ENCODE measurements around the gene LURAP1L. TPM values are rescaled to one million over a fixed set of nuclear protein-coding genes. Genes with fewer than 3 reads are reported as not detected.

LURAP1L gene
- total and polyA plus RNA-seq, 2 of the 4 experiments (the other 2 are of a cell fraction): 6.1 to 10.6 TPM

- no peak overlapping the region for H3K23ac ChIP-seq (ENCODE audit: low read depth, low read length)
- peaks cover 0 to 3% of the 10 kb centered on the region in 2 experiments; a peak in 1 of 4 replicates for H3K79me1 ChIP-seq (ENCODE audit: low read depth in 1 of 2, low read length in 2 of 2)
- no peak overlapping the region for H3K56ac ChIP-seq (ENCODE audit: extremely low read depth, insufficient read depth, low read length)
- no peak overlapping the region for H4K8ac ChIP-seq (ENCODE audit: low read depth in 2 of 2, low read length in 2 of 2)
- H4K5ac ChIP-seq (ENCODE audit: low read depth, low read length): no peak overlapping the region
- H3K27me3 ChIP-seq (ENCODE audit: control insufficient read depth, insufficient read depth, low read length): no peaks in the 10 kb centered on the region
- H4K20me1 ChIP-seq (ENCODE audit: insufficient read depth, low read length): no peaks in the 10 kb centered on the region
- no peak overlapping the region for H2AK9ac ChIP-seq (replicated peaks; ENCODE audit: low read depth, low read length, poor library complexity)
- DNase-seq (no peak), ATAC-seq (ENCODE audit: low read depth) (no peak)
- H3K14ac ChIP-seq (replicated peaks; ENCODE audit: low read depth, low read length): no peak overlapping the region
- H3K4me2 ChIP-seq (ENCODE audit: low read depth, low read length): no peak overlapping the region
- no peak overlapping the region for H3K4ac ChIP-seq (ENCODE audit: low read depth, low read length)
- H2AFZ ChIP-seq (replicated peaks; ENCODE audit: low read length, poor library complexity): no peak overlapping the region
- H2BK5ac ChIP-seq (ENCODE audit: low read depth, low read length, poor library complexity, severe bottlenecking): no peak overlapping the region
- dilution Hi-C loops (cut with HindIII; ENCODE audit: low sequenced_read_pairs, unreplicated experiment) (no loop called here), in situ Hi-C loops (cut with MboI; ENCODE audit: low sequenced_read_pairs) (no loop called here), intact Hi-C loops (cut with micrococcal nuclease) (no loop called here)
- ChIA-PET CTCF (interaction anchor here (1.2 to 1.3 kb wide), 2 partner anchors 14 to 20 kb away, joined by 3 to 4 read pairs; no protein-coding TSS in a partner anchor), POLR2A (ENCODE audit: unreplicated experiment) (no interaction called here)
- H3K9me1 ChIP-seq (ENCODE audit: insufficient read depth, low read length): no peaks in the 10 kb centered on the region
- no peak overlapping the region for H2AK5ac ChIP-seq (ENCODE audit: low read depth, low read length)
- no peak overlapping the region for H3K4me3 ChIP-seq (ENCODE audit: insufficient read depth, low read depth, low read length)
- no peak overlapping the region for H2BK15ac ChIP-seq (ENCODE audit: low read depth, low read length)
- no peaks in the 10 kb centered on the region; the same call in 1 of the 2 replicates for H3K36me3 ChIP-seq (ENCODE audit: control insufficient read depth, insufficient read depth, low read length)
- no TSS peak for BruUV-seq (replicated peaks)
- H3K9me3 ChIP-seq (ENCODE audit: control insufficient read depth, insufficient read depth, low read length): no peaks in the 10 kb centered on the region
- H3K4me1 ChIP-seq (ENCODE audit: control insufficient read depth, insufficient read depth, low read length): 0 out of 2 replicates have a peak, but pooled peaks cover 3% of the 10 kb centered on the region
- no peak overlapping the region for H3K27ac ChIP-seq (ENCODE audit: insufficient read depth, low read length)
- WGBS, 2 experiments (ENCODE audit: extremely low coverage in 2 of 2, insufficient read length in 1 of 2): no CpG with 5 or more reads among the region's 1 CpG
- H4K91ac ChIP-seq (ENCODE audit: insufficient read depth, low read depth, low read length): no peak overlapping the region
- TF ChIP-seq RFX5 (IDR thresholded peaks at IDR 0.05; ENCODE audit: low read depth, low read length) (no peak), POLR2A (IDR thresholded peaks at IDR 0.05; ENCODE audit: low read depth, low read length) (no peak), ELK1 (IDR thresholded peaks at IDR 0.05; ENCODE audit: borderline replicate concordance, low read depth, low read length) (no peak), RAD21 (IDR thresholded peaks at IDR 0.05; ENCODE audit: low read length) (no peak), CHD1 (IDR thresholded peaks at IDR 0.05; ENCODE audit: low read depth, low read length) (no peak), RCOR1 (IDR thresholded peaks at IDR 0.05; ENCODE audit: insufficient replicate concordance, low read length) (no peak), BHLHE40 (IDR thresholded peaks at IDR 0.05; ENCODE audit: low read depth, low read length) (no peak), MAFK (IDR thresholded peaks at IDR 0.05; ENCODE audit: low read depth, low read length) (no peak), MAZ (IDR thresholded peaks at IDR 0.05; ENCODE audit: borderline replicate concordance, low read depth, low read length) (no peak), NFE2L2 (IDR thresholded peaks at IDR 0.05; ENCODE audit: low read depth, low read length) (no peak), SMC3 (IDR thresholded peaks at IDR 0.05; ENCODE audit: low read depth, low read length) (no peak), CTCF (conservative IDR thresholded peaks at IDR 0.05; ENCODE audit: low read depth, low read length) (no peak), MXI1 (IDR thresholded peaks at IDR 0.05; ENCODE audit: borderline replicate concordance, low read depth, low read length) (no peak), CEBPB (IDR thresholded peaks at IDR 0.05; ENCODE audit: low read depth, low read length) (no peak)
- H3K18ac ChIP-seq (ENCODE audit: low read depth, low read length): peak overlapping the region; percentile 62
- H2BK120ac ChIP-seq (ENCODE audit: low read depth, low read length): no peak overlapping the region
- no peak overlapping the region for H3K9ac ChIP-seq (ENCODE audit: low read depth, low read length)
- no peak overlapping the region for H2BK20ac ChIP-seq (ENCODE audit: low read depth, low read length)
These were observed 21.8 kb downstream of the LURAP1L start for GRCh38 chr9:12796601-12797000.

All from IMR-90 (cell line).